Astrocyte of the cerebellum (primary cell): ENCODE results near the gene SMARCAL1.

Source experiments
- DNase-seq: peaks from one replicate; pipeline ENCODE4 v3.0.0-alpha.2; 2011; ENCODE audit warnings: low read depth
- H3K4me3 ChIP-seq: 2 replicates; pipeline ENCODE4 v1.5.1; 2011; ENCODE audit warnings: mild to moderate bottlenecking, low read depth, low read length, moderate library complexity
- CTCF ChIP-seq: IDR thresholded peaks from 2 replicates; pipeline ENCODE4 v1.5.1; 2012; ENCODE audit warnings: low read length, low read depth, moderate library complexity, mild to moderate bottlenecking; ENCODE audit errors: missing control alignments
- in situ Hi-C: cut with HindIII; loops from 2 replicates; pipeline ENCODE4 v1.10.0; 2017; ENCODE audit warnings: low sequenced_read_pairs

SMARCAL1 gene

GRCh38 chr2:216426166-216426777 is 14.0 kb downstream of the SMARCAL1 start:
- no peak for DNase-seq
- no peak overlapping the region for H3K4me3 ChIP-seq
- TF ChIP-seq CTCF: no peak
- in situ Hi-C loops: no loop called here

GRCh38 chr2:216426938-216427337 is 14.7 kb downstream of the SMARCAL1 start:
- no peak for TF ChIP-seq CTCF
- no peak overlapping the region for H3K4me3 ChIP-seq
- in situ Hi-C loops: no loop called here
- no peak for DNase-seq

GRCh38 chr2:216428618-216429350 is 16.5 kb downstream of the SMARCAL1 start:
- TF ChIP-seq CTCF: no peak
- in situ Hi-C loops: no loop called here
- no peak overlapping the region for H3K4me3 ChIP-seq
- no peak for DNase-seq

GRCh38 chr2:216429428-216429827 is 17.1 kb downstream of the SMARCAL1 start:
- H3K4me3 ChIP-seq: no peak overlapping the region
- in situ Hi-C loops: no loop called here
- TF ChIP-seq CTCF: no peak
- no peak for DNase-seq

GRCh38 chr2:216430811-216431530 is 18.7 kb downstream of the SMARCAL1 start:
- no peak for TF ChIP-seq CTCF
- H3K4me3 ChIP-seq: no peak overlapping the region
- DNase-seq: no peak
- in situ Hi-C loops: no loop called here

- DNase-seq: no peak
- TF ChIP-seq CTCF: no peak
- in situ Hi-C loops: no loop called here
- no peak overlapping the region for H3K4me3 ChIP-seq
Observed at GRCh38 chr2:216431531-216431856, 19.2 kb downstream of the SMARCAL1 start.
